ENCODE data around the gene PGGHG.
"Not testable (repeated sequence)": the region's sequence is repeated elsewhere in the genome, so short reads cannot be mapped to it uniquely, and the experiment has no call there.

PGGHG gene

GRCh38 chr11:332651-333480 is 43.9 kb downstream of the PGGHG start:
- no peak for DNase-seq

- not testable (repeated sequence) for DNase-seq
Measured at GRCh38 chr11:333616-334263, 44.8 kb downstream of the PGGHG start.

GRCh38 chr11:334264-334994 is 45.5 kb downstream of the PGGHG start:
- no peak for DNase-seq

GRCh38 chr11:335779-336658 is 47.1 kb downstream of the PGGHG start:
- DNase-seq, result no peak

GRCh38 chr11:336659-337198 is 47.8 kb downstream of the PGGHG start:
- no peak for DNase-seq

- no peak for DNase-seq
Measured at GRCh38 chr11:337711-338110, 48.8 kb downstream of the PGGHG start.

- DNase-seq, result no peak
Measured at GRCh38 chr11:339963-340362, 51.0 kb downstream of the PGGHG start.

- DNase-seq, result no peak
Measured at GRCh38 chr11:340539-341512, 51.9 kb downstream of the PGGHG start.

- no peak for DNase-seq
Measured at GRCh38 chr11:342328-342727, 53.4 kb downstream of the PGGHG start.

GRCh38 chr11:344836-345578 is 56.1 kb downstream of the PGGHG start:
- DNase-seq, result no peak
